PC-3 (cell line): ENCODE data around the gene C1QTNF3. TPM values are rescaled to one million over a fixed set of nuclear protein-coding genes. Genes with fewer than 3 reads are reported as not detected.

Experiments
- ATAC-seq: fragments of 200-7000 bp; cut with Tn5 transposase; 2 replicates; pipeline ENCODE4 v1.9.1; 2020; ENCODE audit warnings: mild to moderate bottlenecking, moderate library complexity
- BruUV-seq: library from RNA; stranded (reverse); fragments of 400-500 nt; replicated peaks from 2 replicates; lab custom pipeline; 2021; lab: Mats Ljungman, UMichigan
- CTCF ChIA-PET: fragments of 300-600 bp; sonication (Branson Sonifier 250); formaldehyde crosslinking; loops from one replicate; lab custom pipeline; 2022; ENCODE audit warnings: antibody characterized with exemption; lab: Charles Lee
- POLR2A ChIA-PET: fragments of 300-600 bp; sonication (Branson Sonifier 250); formaldehyde crosslinking; loops from one replicate; lab custom pipeline; 2022; ENCODE audit warnings: antibody characterized with exemption; ENCODE audit not compliant: unreplicated experiment; lab: Charles Lee
- DNase-seq: peaks from one replicate; pipeline ENCODE4 v3.0.0-alpha.2; 2015
- H2AFZ ChIP-seq: fragments of 300-600 bp; sonication (generic); 2 replicates; pipeline ENCODE4 v1.6.0; 2016; ENCODE audit warnings: antibody characterized with exemption, low read length
- H3F3A ChIP-seq: fragments of 300-600 bp; sonication (generic); one replicate; pipeline ENCODE4 v1.6.0; 2017; ENCODE audit warnings: antibody characterized with exemption, low read length, control low read depth, mild to moderate bottlenecking; ENCODE audit not compliant: unreplicated experiment
- H3K27ac ChIP-seq: fragments of 300-600 bp; sonication (generic); 2 replicates; pipeline ENCODE4 v1.5.1; 2016; ENCODE audit warnings: mild to moderate bottlenecking, low read length
- H3K27me3 ChIP-seq: fragments of 300-600 bp; sonication (generic); 2 replicates; pipeline ENCODE4 v1.6.1; 2016; ENCODE audit warnings: low read length, mixed read lengths
- H3K36me3 ChIP-seq: fragments of 300-600 bp; sonication (generic); 2 replicates; pipeline ENCODE4 v1.6.1; 2016; ENCODE audit warnings: low read depth, mixed run types, low read length, mixed read lengths
- H3K4me1 ChIP-seq: fragments of 300-600 bp; sonication (generic); 2 replicates; pipeline ENCODE4 v1.5.1; 2016; ENCODE audit warnings: low read length; ENCODE audit not compliant: insufficient read depth
- H3K4me2 ChIP-seq: fragments of 300-600 bp; sonication (generic); 2 replicates; pipeline ENCODE4 v1.6.0; 2016; ENCODE audit warnings: low read length
- H3K4me3 ChIP-seq: fragments of 300-600 bp; sonication (generic); 2 replicates; pipeline ENCODE4 v1.5.1; 2016; ENCODE audit warnings: mild to moderate bottlenecking, low read length, mixed read lengths
- H3K79me2 ChIP-seq: fragments of 300-600 bp; sonication (generic); 2 replicates; pipeline ENCODE4 v1.6.1; 2017; ENCODE audit warnings: low read length, mixed read lengths
- H3K9ac ChIP-seq: fragments of 300-600 bp; sonication (generic); 2 replicates; pipeline ENCODE4 v1.6.0; 2016; ENCODE audit warnings: mild to moderate bottlenecking, low read length
- H3K9me2 ChIP-seq: fragments of 300-600 bp; sonication (generic); replicated peaks from 2 replicates; pipeline ENCODE4 v1.6.1; 2016; ENCODE audit warnings: mixed run types, low read length, mixed read lengths
- H3K9me3 ChIP-seq: fragments of 300-600 bp; sonication (generic); 2 replicates; pipeline ENCODE4 v1.6.1; 2016; ENCODE audit warnings: low read length, mixed read lengths
- H4K20me1 ChIP-seq: fragments of 300-600 bp; sonication (generic); 2 replicates; pipeline ENCODE4 v1.6.1; 2016; ENCODE audit warnings: low read length, mixed read lengths
- CTCF ChIP-seq: fragments of 300-600 bp; sonication (generic); conservative IDR thresholded peaks from 2 replicates; pipeline ENCODE4 v1.5.1; 2017; ENCODE audit warnings: antibody characterized with exemption, low read depth, mild to moderate bottlenecking, low read length
- EZH2 ChIP-seq: fragments of 300-600 bp; sonication (generic); IDR thresholded peaks from one replicate; pipeline ENCODE4 v1.6.1; 2017; ENCODE audit warnings: antibody characterized with exemption, mild to moderate bottlenecking, low read length; ENCODE audit not compliant: unreplicated experiment
- EZH2phosphoT487 ChIP-seq: fragments of 300-600 bp; sonication (generic); IDR thresholded peaks from 2 replicates; pipeline ENCODE4 v1.6.1; 2018; ENCODE audit warnings: mild to moderate bottlenecking, antibody characterized with exemption, low read length, borderline replicate concordance
- intact Hi-C: fragments of 100-400 bp; cut with micrococcal nuclease; formaldehyde crosslinking; loops from 2 replicates; pipeline ENCODE4 v1.9.0; 2023
- total RNA-seq: library from RNA; depleted of rRNA; stranded (reverse); fragments of >200 nt; gene quantifications from 2 replicates; pipeline ENCODE4 v1.2.3, GENCODE V29; 2014

The C1QTNF3 gene
- total RNA-seq, 1 experiment from 2014 or later: 1.1 TPM

GRCh38 chr5:34003941-34004340 is 39.1 kb downstream of the C1QTNF3 start:
- ATAC-seq: no peak
- no peaks in the 10 kb centered on the region for H3K36me3 ChIP-seq
- H3F3A ChIP-seq: no peaks in the 10 kb centered on the region
- no peaks in the 10 kb centered on the region for H3K9me2 ChIP-seq
- ChIA-PET POLR2A (no interaction called here), CTCF (no interaction called here)
- H3K9me3 ChIP-seq: no peaks in the 10 kb centered on the region
- no peak for DNase-seq
- no peaks in the 10 kb centered on the region for H3K27me3 ChIP-seq
- H3K9ac ChIP-seq: no peak overlapping the region
- intact Hi-C loops: loop anchor here (10.0 kb wide), 2 partner anchors 711 to 911 kb away; partner anchors contain the start of genes BRIX1 and RAD1
- peaks cover 17% of the 10 kb centered on the region for H3K79me2 ChIP-seq
- no peak overlapping the region for H2AFZ ChIP-seq
- H3K4me1 ChIP-seq: peaks cover 34% of the 10 kb centered on the region
- no peak overlapping the region for H3K4me2 ChIP-seq
- no peak overlapping the region for H3K27ac ChIP-seq
- H3K4me3 ChIP-seq: no peak overlapping the region
- no peaks in the 10 kb centered on the region for H4K20me1 ChIP-seq
- TF ChIP-seq CTCF: no peak
- TF ChIP-seq EZH2phosphoT487: no peak
- TF ChIP-seq EZH2: no peak
- no TSS peak for BruUV-seq

DNA sequence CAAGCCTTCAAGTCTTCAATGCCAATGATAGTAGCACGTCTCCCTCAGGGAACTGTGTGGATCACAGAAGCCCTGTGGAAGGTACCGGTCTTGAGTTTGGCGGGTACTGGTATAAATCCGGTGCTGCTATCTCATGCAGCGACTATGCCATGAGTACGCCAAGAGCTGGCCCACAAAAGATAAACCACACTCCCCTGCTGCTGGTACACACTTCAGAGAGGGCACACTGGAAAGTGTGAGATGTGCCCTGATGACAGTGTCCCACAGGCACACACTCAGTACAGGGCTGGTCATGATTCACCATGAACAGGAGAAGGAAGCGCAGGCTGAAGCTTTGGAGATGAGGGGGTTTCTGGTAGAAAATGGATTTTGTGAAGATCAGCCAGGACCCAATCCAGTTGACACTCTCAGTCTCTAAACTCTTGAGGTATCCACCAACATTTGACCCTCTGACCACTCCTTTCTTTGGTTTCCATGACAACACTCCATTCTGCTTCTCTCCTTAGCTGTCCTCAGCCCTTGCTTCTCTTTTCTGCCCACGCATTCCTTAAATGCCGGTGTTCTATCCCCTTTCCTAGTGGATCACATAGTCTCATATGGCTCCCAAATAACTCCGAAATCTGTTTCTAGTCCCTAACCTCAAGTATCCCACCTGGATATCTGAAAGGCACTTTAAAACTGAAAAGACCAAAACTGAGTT is 40.2 kb downstream of the C1QTNF3 start:
- TF ChIP-seq EZH2 (no peak), EZH2phosphoT487 (no peak), CTCF (no peak)
- no peak overlapping the region for H3K9ac ChIP-seq
- H3F3A ChIP-seq: no peaks in the 10 kb centered on the region
- H3K4me2 ChIP-seq: no peak overlapping the region
- H3K36me3 ChIP-seq: no peaks in the 10 kb centered on the region
- H3K27ac ChIP-seq: no peak overlapping the region
- CTCF ChIA-PET: no interaction called here
- no peaks in the 10 kb centered on the region for H3K9me3 ChIP-seq
- ATAC-seq (no peak), DNase-seq (no peak)
- H3K79me2 ChIP-seq: peaks cover 17% of the 10 kb centered on the region
- BruUV-seq: no TSS peak
- H4K20me1 ChIP-seq: no peaks in the 10 kb centered on the region
- POLR2A ChIA-PET: no interaction called here
- intact Hi-C loops: loop anchor here (10.0 kb wide), 2 partner anchors 712 to 912 kb away; partner anchors contain the start of genes BRIX1 and RAD1
- no peaks in the 10 kb centered on the region for H3K9me2 ChIP-seq
- H2AFZ ChIP-seq: no peak overlapping the region
- no peak overlapping the region for H3K4me3 ChIP-seq
- peaks cover 30% of the 10 kb centered on the region for H3K4me1 ChIP-seq
- no peaks in the 10 kb centered on the region for H3K27me3 ChIP-seq
